HG03159 (cell line): Measurements from ENCODE around the gene ANKRD28.

Experiments used
- ATAC-seq: cut with Tn5 transposase; IDR thresholded peaks from one replicate; pipeline ENCODE4 v1.9.1; 2021; ENCODE audit warnings: mild to moderate bottlenecking, moderate library complexity; ENCODE audit not compliant: unreplicated experiment

Gene ANKRD28

GRCh38 chr3:15804553-15805095 is 6.8 kb upstream of the ANKRD28 start:
- peak; percentile 57 for ATAC-seq

GRCh38 chr3:15803921-15804320 is 6.1 kb upstream of the ANKRD28 start:
- no peak for ATAC-seq

GRCh38 chr3:15801298-15801697 is 3.5 kb upstream of the ANKRD28 start:
- no peak for ATAC-seq

DNA sequence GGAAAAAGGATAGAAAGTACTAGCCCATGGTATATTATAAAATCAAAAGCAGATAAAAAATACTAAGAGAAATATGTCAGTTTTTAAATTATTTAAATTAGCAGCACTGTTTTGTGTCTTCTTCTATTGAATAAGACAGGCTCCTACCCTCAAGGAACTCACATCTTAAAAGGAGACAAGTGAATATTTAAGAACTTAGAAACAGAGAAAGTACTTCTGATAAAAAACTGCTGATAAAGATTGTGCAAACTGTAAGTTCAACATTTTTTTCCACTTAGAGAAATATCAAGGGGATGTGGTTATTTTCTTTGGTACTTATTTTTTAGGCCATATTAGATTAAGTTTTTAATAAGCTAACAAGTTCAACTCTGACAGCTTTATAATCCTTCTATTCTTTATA is 3.0 kb upstream of the ANKRD28 start:
- no peak for ATAC-seq

GRCh38 chr3:15800327-15800726 is 2.5 kb upstream of the ANKRD28 start:
- no peak for ATAC-seq

DNA sequence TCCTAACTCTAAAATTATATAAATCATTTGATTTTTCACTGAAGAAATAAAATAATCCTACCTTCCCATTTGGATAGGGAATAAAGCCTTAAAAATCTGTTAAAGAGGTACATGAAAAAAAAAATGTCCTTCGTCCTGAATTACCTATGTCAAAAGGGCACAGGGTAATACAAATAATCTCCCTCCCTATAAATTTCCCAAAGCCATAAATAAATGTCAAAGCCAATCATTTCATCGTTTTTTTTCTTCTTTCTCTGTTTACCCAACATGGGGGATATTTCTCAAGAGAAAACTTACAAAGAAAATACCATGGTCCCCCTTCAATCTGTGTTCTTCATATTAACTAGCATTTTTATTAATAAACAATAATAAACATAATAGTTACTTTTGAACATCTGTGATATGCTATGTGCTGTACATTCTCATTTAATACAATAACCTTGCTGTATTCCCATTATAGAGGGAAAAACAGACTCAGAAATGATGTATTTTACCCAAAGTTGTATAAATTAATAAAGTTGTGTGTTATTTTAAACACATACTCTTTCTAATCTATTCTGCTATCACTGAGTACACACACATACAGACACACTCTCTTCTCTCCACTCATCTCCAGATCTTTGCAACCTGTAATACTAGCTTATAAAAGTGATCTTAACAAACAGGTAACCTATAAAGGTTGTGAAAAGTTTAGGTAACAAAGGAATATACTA is 910 bp upstream of the ANKRD28 start:
- no peak for ATAC-seq

GRCh38 chr3:15796771-15797641 is 773 bp downstream of the ANKRD28 start:
- ATAC-seq: no peak

- ATAC-seq: no peak
Observed at GRCh38 chr3:15796331-15796730, 1.4 kb downstream of the ANKRD28 start.

DNA sequence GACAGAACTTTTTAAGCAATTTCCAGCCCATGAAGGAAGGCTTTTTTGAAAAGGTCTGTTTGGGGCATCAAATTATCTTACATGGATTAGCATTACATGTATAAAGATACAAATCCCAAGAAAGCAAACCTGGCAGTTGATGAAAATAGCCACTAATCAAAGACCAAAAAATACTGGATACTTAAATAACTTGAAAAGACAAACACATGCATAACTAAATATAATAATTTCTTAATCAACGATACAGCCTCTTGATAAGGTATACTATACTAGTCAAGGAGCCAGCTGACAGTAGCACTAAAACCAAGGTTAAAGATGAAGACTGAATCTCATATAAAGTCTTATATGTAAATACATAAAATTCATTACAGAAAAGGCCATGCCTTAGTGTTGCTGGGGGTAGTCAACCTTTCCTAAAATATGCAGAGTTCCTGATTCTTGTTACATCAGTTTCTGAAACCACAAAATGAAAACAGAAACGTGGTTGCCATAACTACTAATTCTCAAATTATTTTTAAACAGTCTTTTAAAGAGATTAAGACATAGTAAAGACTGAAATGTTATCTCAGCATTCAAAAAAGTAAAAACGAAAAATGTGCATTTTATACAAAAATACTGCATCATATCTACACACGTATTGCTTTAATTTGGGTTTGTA is 2.0 kb downstream of the ANKRD28 start:
- peak; percentile 37 for ATAC-seq

- no peak for ATAC-seq
Observed at GRCh38 chr3:15794842-15795650, 2.7 kb downstream of the ANKRD28 start.

DNA sequence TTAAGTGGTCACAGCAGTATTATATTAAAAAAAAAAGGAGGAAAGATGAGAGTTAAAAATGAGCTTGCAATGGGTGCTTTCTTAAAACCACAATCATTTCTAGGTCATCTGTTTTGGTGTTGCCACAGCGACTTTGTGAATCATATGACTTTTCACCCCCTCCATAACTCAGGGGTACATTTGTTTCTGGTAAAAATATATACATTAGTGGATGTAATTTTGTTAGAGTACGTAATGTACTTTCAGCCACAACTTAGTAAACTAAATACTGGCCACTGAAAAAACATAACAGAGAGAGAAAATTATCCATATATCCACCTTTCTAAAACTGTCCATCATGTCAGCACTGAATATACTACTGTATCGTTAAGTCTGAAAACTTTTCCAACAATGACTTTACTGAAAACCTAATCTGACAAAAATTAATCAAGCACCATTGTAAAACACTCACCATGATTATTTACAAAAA is 3.4 kb downstream of the ANKRD28 start:
- ATAC-seq: peak; percentile 48

- ATAC-seq: no peak
Observed at GRCh38 chr3:15791525-15791924, 6.3 kb downstream of the ANKRD28 start.

- ATAC-seq: no peak
Observed at GRCh38 chr3:15787941-15788340, 9.8 kb downstream of the ANKRD28 start.

DNA sequence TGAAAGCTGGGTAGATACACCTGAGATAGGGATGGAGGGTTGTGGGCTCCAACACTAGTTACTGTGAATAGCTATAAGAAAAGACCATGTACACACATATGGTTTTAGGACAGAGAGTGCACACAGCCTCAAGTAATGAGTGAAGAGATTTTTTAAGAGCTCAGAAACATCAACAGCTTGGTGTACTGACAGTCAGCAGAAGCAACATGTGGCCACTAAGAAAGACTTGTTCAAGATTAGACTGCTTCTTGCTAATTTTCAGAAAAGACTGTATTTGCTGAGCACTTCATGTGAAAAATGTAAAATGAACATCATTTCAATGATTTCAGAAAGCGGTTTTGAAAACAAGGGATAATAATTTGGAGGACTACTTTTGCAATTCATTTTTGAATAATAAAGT is 10.3 kb downstream of the ANKRD28 start:
- no peak for ATAC-seq

DNA sequence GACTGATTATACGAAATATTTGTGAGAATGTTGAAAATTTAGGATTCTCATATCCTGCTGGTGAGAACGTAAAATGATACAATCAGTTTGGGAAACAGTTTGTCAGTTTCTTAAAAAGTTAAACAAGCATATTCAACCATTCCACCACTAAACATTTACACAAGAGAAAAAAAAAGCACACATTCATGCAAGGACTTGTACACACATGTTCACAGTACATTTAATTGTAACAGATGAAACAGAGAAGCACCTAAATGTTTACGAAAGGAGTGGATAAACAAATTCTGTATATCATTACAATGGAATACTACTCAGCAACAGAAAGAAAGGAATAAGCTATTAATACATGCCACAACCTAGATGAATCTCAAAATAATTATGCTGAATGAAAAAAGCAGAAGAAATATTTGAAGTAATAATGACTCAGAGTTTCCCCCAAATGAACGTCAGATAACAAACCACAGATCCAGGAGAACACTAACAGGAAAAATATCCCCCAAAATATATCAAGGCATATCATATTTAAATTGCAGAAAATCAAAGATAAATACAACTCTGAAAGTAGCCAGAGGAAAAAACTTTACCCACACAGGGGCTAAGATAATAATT is 14.3 kb downstream of the ANKRD28 start:
- no peak for ATAC-seq

- no peak for ATAC-seq
Observed at GRCh38 chr3:15782429-15782828, 15.3 kb downstream of the ANKRD28 start.

- no peak for ATAC-seq
Observed at GRCh38 chr3:15781637-15782402, 16.0 kb downstream of the ANKRD28 start.

- no peak for ATAC-seq
Observed at GRCh38 chr3:15781131-15781530, 16.6 kb downstream of the ANKRD28 start.

DNA sequence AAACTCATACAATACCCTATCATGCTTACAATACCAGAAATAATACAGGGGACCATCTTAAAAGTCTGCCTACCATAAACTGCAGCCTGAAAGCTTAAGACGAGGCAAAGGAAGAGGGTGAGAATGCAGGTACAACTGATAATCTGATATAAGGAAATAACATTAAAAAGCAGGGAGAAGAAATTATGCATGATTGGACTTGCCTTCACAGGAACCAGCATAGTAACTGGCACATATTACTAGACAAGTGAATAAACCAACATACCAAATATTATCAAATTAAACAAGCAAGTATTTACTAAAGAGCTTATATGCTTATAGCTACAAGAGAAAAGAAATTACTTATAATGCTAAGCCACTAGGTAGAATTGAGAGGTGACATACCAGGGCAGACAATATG is 18.7 kb downstream of the ANKRD28 start:
- no peak for ATAC-seq
